Peyer's patch (tissue), 4 donors: ENCODE results near the gene SLC11A2. TPM values are rescaled to one million over a fixed set of nuclear protein-coding genes. Genes with fewer than 3 reads are reported as not detected.
"Not testable (repeated sequence)": the region's sequence is repeated elsewhere in the genome, so short reads cannot be mapped to it uniquely, and the experiment has no call there.

Source experiments
- DNase-seq, 3 donors: peaks; one replicate each; pipeline ENCODE4 v3.0.0-alpha.2; 2017 to 2019
- H3K27ac ChIP-seq, 4 donors: fragments of 200-600 bp; sonication (generic); one replicate each; pipeline ENCODE4 v1.5.1; 2016 to 2019
- H3K27me3 ChIP-seq, 2 donors: fragments of 200-600 bp; sonication (generic); one replicate each; pipeline ENCODE4 v1.5.1; 2019
- H3K36me3 ChIP-seq, 3 donors: fragments of 200-600 bp; sonication (generic); one replicate each; pipeline ENCODE4 v1.5.1; 2016 to 2019
- H3K4me1 ChIP-seq, 4 donors: fragments of 200-600 bp; sonication (generic); one replicate each; pipeline ENCODE4 v1.5.1; 2016 to 2019
- H3K4me3 ChIP-seq, 4 donors: fragments of 200-600 bp; sonication (generic); 1 replicate in 3 of 4; 2 replicates in 1 of 4; pipeline ENCODE4 v1.5.1; 2016 to 2019; ENCODE audit warnings: mild to moderate bottlenecking in 1 of 4
- H3K9me3 ChIP-seq, 4 donors: fragments of 200-600 bp; sonication (generic); one replicate each; pipeline ENCODE4 v1.5.1; 2016 to 2019; ENCODE audit warnings: mild to moderate bottlenecking in 1 of 4
- POLR2A ChIP-seq, 2 donors: fragments of 450-650 bp; IDR thresholded peaks; one replicate each; pipeline ENCODE4 v1.5.1; 2017; ENCODE audit warnings: antibody characterized with exemption in 2 of 2, mild to moderate bottlenecking in 2 of 2, moderate library complexity in 2 of 2
- total RNA-seq, 4 donors: library from RNA; depleted of rRNA; stranded (reverse); fragments of >200 nt; gene quantifications; one replicate each; pipeline ENCODE4 v1.1.0, GENCODE V29; 2016
- TF ChIP-seq, protein P1 (sequence below), 6 experiments: fragments of 450-650 bp in 4 of 6; fragments of 200-600 bp in 2 of 6; sonication (generic) in 1 of 6; IDR thresholded peaks; one replicate each; pipeline ENCODE4 v1.5.1; 2017 to 2019; ENCODE audit warnings: antibody characterized with exemption in 6 of 6, mild to moderate bottlenecking in 3 of 6, moderate library complexity in 1 of 6

The SLC11A2 gene
- total RNA-seq, 4 donors from 2014 or later, result 37.1 to 57.4 (median 50.0) TPM

- no peak overlapping the region for H3K27ac ChIP-seq
- TF ChIP-seq POLR2A (IDR thresholded peaks at IDR 0.05), result no peak
- TF ChIP-seq, protein P1, sequence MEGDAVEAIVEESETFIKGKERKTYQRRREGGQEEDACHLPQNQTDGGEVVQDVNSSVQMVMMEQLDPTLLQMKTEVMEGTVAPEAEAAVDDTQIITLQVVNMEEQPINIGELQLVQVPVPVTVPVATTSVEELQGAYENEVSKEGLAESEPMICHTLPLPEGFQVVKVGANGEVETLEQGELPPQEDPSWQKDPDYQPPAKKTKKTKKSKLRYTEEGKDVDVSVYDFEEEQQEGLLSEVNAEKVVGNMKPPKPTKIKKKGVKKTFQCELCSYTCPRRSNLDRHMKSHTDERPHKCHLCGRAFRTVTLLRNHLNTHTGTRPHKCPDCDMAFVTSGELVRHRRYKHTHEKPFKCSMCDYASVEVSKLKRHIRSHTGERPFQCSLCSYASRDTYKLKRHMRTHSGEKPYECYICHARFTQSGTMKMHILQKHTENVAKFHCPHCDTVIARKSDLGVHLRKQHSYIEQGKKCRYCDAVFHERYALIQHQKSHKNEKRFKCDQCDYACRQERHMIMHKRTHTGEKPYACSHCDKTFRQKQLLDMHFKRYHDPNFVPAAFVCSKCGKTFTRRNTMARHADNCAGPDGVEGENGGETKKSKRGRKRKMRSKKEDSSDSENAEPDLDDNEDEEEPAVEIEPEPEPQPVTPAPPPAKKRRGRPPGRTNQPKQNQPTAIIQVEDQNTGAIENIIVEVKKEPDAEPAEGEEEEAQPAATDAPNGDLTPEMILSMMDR (IDR thresholded peaks at IDR 0.05), result no peak
- no peak overlapping the region for H3K4me3 ChIP-seq
- H3K9me3 ChIP-seq, result no peaks in the 10 kb centered on the region
- no peak for DNase-seq
- no peaks in the 10 kb centered on the region for H3K36me3 ChIP-seq
- H3K27me3 ChIP-seq, result no peaks in the 10 kb centered on the region
- peaks cover 0 to 29% (median 2%) of the 10 kb centered on the region in 4 donors for H3K4me1 ChIP-seq
These were observed 6.3 kb downstream of the SLC11A2 start for GRCh38 chr12:51019927-51020326.

- H3K4me1 ChIP-seq, result peaks cover 0 to 27% (median 2%) of the 10 kb centered on the region in 4 donors
- TF ChIP-seq POLR2A (IDR thresholded peaks at IDR 0.05), result no peak
- TF ChIP-seq, protein P1 (IDR thresholded peaks at IDR 0.05), result no peak
- no peaks in the 10 kb centered on the region for H3K9me3 ChIP-seq
These were observed 7.2 kb downstream of the SLC11A2 start for GRCh38 chr12:51018956-51019355.

GRCh38 chr12:51017452-51017851 is 8.7 kb downstream of the SLC11A2 start:
- no peak for TF ChIP-seq POLR2A (IDR thresholded peaks at IDR 0.05)
- TF ChIP-seq, protein P1 (IDR thresholded peaks at IDR 0.05), result no peak
- no peaks in the 10 kb centered on the region for H3K36me3 ChIP-seq
- no peak for DNase-seq
- H3K4me1 ChIP-seq, result peaks cover 0 to 15% (median 0%) of the 10 kb centered on the region in 4 donors
- no peaks in the 10 kb centered on the region for H3K9me3 ChIP-seq
- H3K4me3 ChIP-seq, result no peak overlapping the region
- no peaks in the 10 kb centered on the region for H3K27me3 ChIP-seq
- H3K27ac ChIP-seq, result no peak overlapping the region

More at GRCh38 chr12:51018956-51019355, 7.2 kb downstream of the SLC11A2 start:
- Histone ChIP-seq H3K27ac (no peak overlapping the region), H3K36me3 (no peaks in the 10 kb centered on the region), H3K27me3 (no peaks in the 10 kb centered on the region), H3K4me3 (no peak overlapping the region)
- no peak for DNase-seq

DNA sequence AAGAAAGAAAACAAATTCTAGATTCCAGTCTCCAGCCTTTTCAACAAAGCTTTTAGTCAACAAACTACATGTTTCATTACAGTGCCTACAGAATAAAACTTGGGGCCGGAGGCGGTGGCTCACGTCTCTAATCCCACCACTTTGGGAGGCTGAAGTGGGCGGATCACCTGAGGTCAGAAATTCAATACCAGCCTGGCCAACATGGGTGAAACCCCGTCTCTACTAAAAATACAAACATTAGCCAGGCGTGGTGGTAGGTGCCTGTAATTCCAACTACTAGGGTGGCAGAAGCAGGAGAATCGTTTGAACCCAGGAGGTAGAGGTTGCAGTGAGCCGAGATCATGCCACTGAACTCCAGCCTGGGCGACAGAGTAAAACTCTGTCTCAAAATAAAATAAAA is 11.7 kb downstream of the SLC11A2 start:
- not testable (repeated sequence) for H3K27ac ChIP-seq, H3K27me3 ChIP-seq, H3K9me3 ChIP-seq, H3K4me1 ChIP-seq, H3K4me3 ChIP-seq, DNase-seq, H3K36me3 ChIP-seq

DNA sequence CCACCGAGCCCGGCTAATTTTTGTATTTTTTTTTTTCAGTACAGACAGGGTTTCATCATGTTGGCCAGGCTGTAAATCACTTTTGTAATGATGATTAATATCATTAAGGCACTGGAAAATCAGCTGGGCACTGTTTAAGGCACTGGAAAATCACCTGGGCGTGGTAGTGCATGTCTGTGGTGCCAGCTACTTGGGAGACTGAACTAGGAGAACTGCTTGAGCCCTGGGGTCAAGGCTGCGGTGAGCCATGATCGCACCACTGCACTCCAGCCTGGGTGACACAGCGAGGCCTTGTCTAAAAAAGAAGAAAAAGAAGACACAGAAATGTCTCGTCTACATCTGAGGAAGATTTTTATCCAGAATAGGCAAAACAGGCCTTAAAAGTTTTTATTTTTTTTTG is 12.7 kb downstream of the SLC11A2 start:
- TF ChIP-seq, protein P1 (IDR thresholded peaks at IDR 0.05), result no peak
- TF ChIP-seq POLR2A (IDR thresholded peaks at IDR 0.05), result no peak
- H3K36me3 ChIP-seq, result no peaks in the 10 kb centered on the region
- peaks cover 0 to 10% (median 0%) of the 10 kb centered on the region in 4 donors for H3K4me1 ChIP-seq
- no peaks in the 10 kb centered on the region for H3K9me3 ChIP-seq
- H3K4me3 ChIP-seq, result no peak overlapping the region
- H3K27me3 ChIP-seq, result no peaks in the 10 kb centered on the region
- no peak overlapping the region for H3K27ac ChIP-seq
- DNase-seq, result no peak

GRCh38 chr12:51012570-51013236 is 13.5 kb downstream of the SLC11A2 start:
- TF ChIP-seq, protein P1 (IDR thresholded peaks at IDR 0.05), result no peak
- TF ChIP-seq POLR2A (IDR thresholded peaks at IDR 0.05), result no peak
- Histone ChIP-seq H3K4me3 (no peak overlapping the region), H3K9me3 (no peaks in the 10 kb centered on the region), H3K36me3 (peaks cover 0 to 3% (median 0%) of the 10 kb centered on the region in 3 donors), H3K27ac (no peak overlapping the region), H3K4me1 (peaks cover 0 to 10% (median 0%) of the 10 kb centered on the region in 4 donors), H3K27me3 (no peaks in the 10 kb centered on the region)
- DNase-seq, result no peak
